HepG2 (cell line): ENCODE results near the gene AATF. TPM values are rescaled to one million over a fixed set of nuclear protein-coding genes. Genes with fewer than 3 reads are reported as not detected.

Experiments used
- ATAC-seq: fragments of 200-7000 bp; cut with Tn5 transposase; 3 replicates; pipeline ENCODE4 v1.9.1; 2020; ENCODE audit warnings: mild to moderate bottlenecking, moderate library complexity
- BruUV-seq: library from RNA; stranded (reverse); fragments of 400-500 nt; replicated peaks from 2 replicates; lab custom pipeline; 2021; lab: Mats Ljungman, UMichigan
- CTCF ChIA-PET: fragments of 300-600 bp; formaldehyde crosslinking; extraction: SDS; loops from one replicate; lab custom pipeline; 2021; ENCODE audit warnings: low total read pairs, inconsistent platforms, low intra/inter-chr PET ratio; lab: Yijun Ruan, JAX
- POLR2A ChIA-PET: fragments of 350-600 bp; sonication (Branson Sonifier 250); formaldehyde crosslinking; loops from one replicate; lab custom pipeline; 2020; ENCODE audit warnings: antibody characterized with exemption, inconsistent platforms; lab: Yijun Ruan, JAX
- DNase-seq: peaks from one replicate; pipeline ENCODE4 v3.0.0-alpha.2; 2015; ENCODE audit warnings: low spot score
- FAIRE-seq: peaks from 3 replicates; lab custom pipeline; 2011; peaks lifted over from hg19 to GRCh38; lab: Jason Lieb, UNC
- H2AFZ ChIP-seq: one replicate; pipeline ENCODE4 v1.6.1; 2011; ENCODE audit warnings: low read length, inconsistent platforms
- H3K27ac ChIP-seq: fragments of 300-600 bp; 3 replicates; pipeline ENCODE4 v1.8.0; 2011; ENCODE audit warnings: mixed run types, mild to moderate bottlenecking, mixed read lengths, low read length, inconsistent platforms; ENCODE audit not compliant: insufficient read depth; ENCODE audit errors: extremely low read length
- H3K27me3 ChIP-seq, 2 experiments: fragments of 200-600 bp in 1 of 2; 2 replicates in 1 of 2; 3 replicates in 1 of 2; pipeline versions ENCODE4 v1.6.0 to v1.8.0; 2011; ENCODE audit warnings: low read length in 2 of 2, mild to moderate bottlenecking in 2 of 2, moderate library complexity in 2 of 2, inconsistent platforms in 1 of 2; ENCODE audit not compliant: insufficient read depth in 2 of 2, control insufficient read depth in 1 of 2
- H3K36me3 ChIP-seq, 2 experiments: fragments of 200-600 bp in 1 of 2; replicated peaks in 1 of 2; 2 replicates in 1 of 2; 3 replicates in 1 of 2; pipeline versions ENCODE4 v1.5.1 to v1.8.0; 2011; ENCODE audit warnings: low read length in 2 of 2, inconsistent platforms in 1 of 2; ENCODE audit not compliant: insufficient read depth in 2 of 2, control insufficient read depth in 1 of 2
- H3K4me1 ChIP-seq: 2 replicates; pipeline ENCODE4 v1.5.1; 2012; ENCODE audit warnings: low read length, inconsistent platforms; ENCODE audit not compliant: insufficient read depth
- H3K4me2 ChIP-seq: 2 replicates; pipeline ENCODE4 v1.6.0; 2011; ENCODE audit warnings: low read depth, low read length, inconsistent platforms
- H3K4me3 ChIP-seq, 3 experiments: fragments of 200-600 bp in 1 of 3; sonication (generic), shearing (Covaris generic) in 1 of 3; replicated peaks in 1 of 3; 2 replicates each; pipeline ENCODE4 v1.5.1; 2011 to 2016; ENCODE audit warnings: low read length in 3 of 3, inconsistent platforms in 2 of 3, low read depth in 2 of 3, mild to moderate bottlenecking in 2 of 3, control low read depth in 1 of 3, mixed read lengths in 1 of 3; ENCODE audit not compliant: insufficient read depth in 1 of 3
- H3K79me2 ChIP-seq: one replicate; pipeline ENCODE4 v1.6.1; 2011; ENCODE audit warnings: low read length, inconsistent platforms; ENCODE audit not compliant: insufficient read depth
- H3K9ac ChIP-seq: 2 replicates; pipeline ENCODE4 v1.6.0; 2011; ENCODE audit warnings: mild to moderate bottlenecking, low read depth, low read length, inconsistent platforms; ENCODE audit not compliant: insufficient read depth
- H3K9me3 ChIP-seq: 2 replicates; pipeline ENCODE4 v1.5.1; 2012; ENCODE audit warnings: mild to moderate bottlenecking, low read length
- H4K20me1 ChIP-seq: 2 replicates; pipeline ENCODE4 v1.6.0; 2011; ENCODE audit warnings: inconsistent platforms, mild to moderate bottlenecking, low read length, moderate library complexity; ENCODE audit not compliant: insufficient read depth
- KDM4B ChIP-seq: sonication (generic); formaldehyde crosslinking; IDR thresholded peaks from 2 replicates; pipeline ENCODE4 v1.4.0; 2020; ENCODE audit warnings: missing genetic modification reagents
- RBM39 ChIP-seq: fragments of 200-400 bp; formaldehyde crosslinking; IDR thresholded peaks from one replicate; pipeline ENCODE4 v1.6.1; 2018; ENCODE audit warnings: antibody characterized with exemption, mild to moderate bottlenecking, low read depth, low read length; ENCODE audit not compliant: poor library complexity, severe bottlenecking
- RERE ChIP-seq: IDR thresholded peaks from 2 replicates; pipeline ENCODE4 v1.6.1; 2016; ENCODE audit warnings: low read depth, missing genetic modification reagents, missing compliant biosample characterization
- ZNF607 ChIP-seq: sonication (generic); formaldehyde crosslinking; IDR thresholded peaks from 2 replicates; pipeline ENCODE4 v1.5.1; 2020; ENCODE audit warnings: missing genetic modification reagents, mild to moderate bottlenecking, borderline replicate concordance
- WGBS: methylation state at CpG from one replicate; pipeline ENCODE4 v1.1.6; 2017; ENCODE audit warnings: low lambda C conversion rate; 5-methylcytosine and 5-hydroxymethylcytosine counted together
- in situ Hi-C: cut with HindIII; loops from 2 replicates; pipeline ENCODE4 v1.10.0; 2017; ENCODE audit warnings: low pct_unique_long_range_greater_than_20kb; ENCODE audit not compliant: extremely low pct_ligation_motif_present
- intact Hi-C: fragments of 100-400 bp; cut with micrococcal nuclease; formaldehyde crosslinking; loops from one replicate; pipeline ENCODE4 v1.10.0; 2022; ENCODE audit not compliant: unreplicated experiment
- polyA plus RNA-seq, 8 experiments: library from polyadenylated mRNA; depleted of rRNA in 3 of 8; stranded (reverse) in 7 of 8; unstranded in 1 of 8; fragments of >200 nt; fragmentation: Illumina TruSeq in 4 of 8; extraction: Trizol in 4 of 8; gene quantifications; 2 replicates each; pipeline versions ENCODE4 v1.2.1 to v1.2.3, GENCODE V29; 2011 to 2016; ENCODE audit warnings: low read depth in 4 of 8, missing spikeins in 1 of 8, mixed read lengths in 1 of 8; ENCODE audit not compliant: insufficient read depth in 1 of 8
- total RNA-seq, 5 experiments: library from RNA; depleted of rRNA; stranded (reverse); fragments of >200 nt; fragmentation: Illumina TruSeq; extraction: Trizol; gene quantifications; 2 replicates each; pipeline ENCODE4 v1.2.3, GENCODE V29; 2016; ENCODE audit warnings: low read depth in 1 of 5
- TF ChIP-seq, protein P1 (sequence below): IDR thresholded peaks from 2 replicates; pipeline ENCODE4 v1.6.1; 2016; ENCODE audit warnings: control low read depth

Gene AATF
- total and polyA plus RNA-seq, 2 of the 13 experiments (the other 11 are each of a cell fraction or from before 2014, with no cell fraction given): 9.1 to 53.3 TPM

- TF ChIP-seq RERE (CRISPR knock-in tag): no peak
- no peak for TF ChIP-seq KDM4B (CRISPR knock-in tag)
- TF ChIP-seq, protein P1, sequence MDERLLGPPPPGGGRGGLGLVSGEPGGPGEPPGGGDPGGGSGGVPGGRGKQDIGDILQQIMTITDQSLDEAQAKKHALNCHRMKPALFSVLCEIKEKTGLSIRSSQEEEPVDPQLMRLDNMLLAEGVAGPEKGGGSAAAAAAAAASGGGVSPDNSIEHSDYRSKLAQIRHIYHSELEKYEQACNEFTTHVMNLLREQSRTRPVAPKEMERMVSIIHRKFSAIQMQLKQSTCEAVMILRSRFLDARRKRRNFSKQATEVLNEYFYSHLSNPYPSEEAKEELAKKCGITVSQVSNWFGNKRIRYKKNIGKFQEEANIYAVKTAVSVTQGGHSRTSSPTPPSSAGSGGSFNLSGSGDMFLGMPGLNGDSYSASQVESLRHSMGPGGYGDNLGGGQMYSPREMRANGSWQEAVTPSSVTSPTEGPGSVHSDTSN (CRISPR knock-in tag): no peak
Measured at GRCh38 chr17:36941265-36942010, 7.3 kb upstream of the AATF start (continued).

DNA sequence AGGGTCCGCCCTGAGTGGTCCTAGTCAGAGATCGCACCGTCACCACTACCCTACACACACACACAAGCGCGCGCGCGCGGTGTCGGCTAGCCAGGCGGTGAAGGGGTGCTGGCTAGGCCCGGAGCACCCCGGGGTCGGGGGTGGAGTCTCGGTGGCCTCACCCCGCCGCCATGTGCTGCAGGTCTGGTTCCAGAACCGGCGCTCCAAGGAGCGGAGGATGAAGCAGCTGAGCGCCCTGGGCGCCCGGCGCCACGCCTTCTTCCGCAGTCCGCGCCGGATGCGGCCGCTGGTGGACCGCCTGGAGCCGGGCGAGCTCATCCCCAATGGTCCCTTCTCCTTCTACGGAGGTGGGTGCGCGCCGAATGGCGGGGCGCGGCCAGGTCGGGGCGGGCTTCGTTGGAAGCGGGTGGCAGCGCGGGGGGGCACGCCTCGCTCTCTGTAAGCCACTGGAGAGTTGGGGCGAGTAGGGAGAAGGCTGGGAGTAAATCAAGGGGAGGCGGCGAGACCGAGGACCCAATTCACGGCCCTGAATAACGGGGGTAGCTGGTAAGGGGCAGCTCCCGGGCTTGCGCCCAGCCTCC lies 6.6 kb upstream of the AATF start:
- no peak for TF ChIP-seq RBM39
- TF ChIP-seq ZNF607 (CRISPR knock-in tag): no peak
- H3K4me1 ChIP-seq: peaks cover 23% of the 10 kb centered on the region
- WGBS: 82% methylated on average over 41 of the region's 57 CpGs
- no TSS peak for BruUV-seq
- no peak overlapping the region for H2AFZ ChIP-seq
- FAIRE-seq (no peak), DNase-seq (no peak), ATAC-seq (no peak)
- no peaks in the 10 kb centered on the region for H3K79me2 ChIP-seq
- H3K9ac ChIP-seq: no peak overlapping the region
- H3K9me3 ChIP-seq: no peaks in the 10 kb centered on the region
- intact Hi-C loops (no loop called here), in situ Hi-C loops (no loop called here)
- no peak overlapping the region for H3K4me3 ChIP-seq
- H3K36me3 ChIP-seq: no peaks in the 10 kb centered on the region
- H3K27me3 ChIP-seq: peaks cover 22 to 77% of the 10 kb centered on the region in 2 experiments
- no peak overlapping the region for H3K27ac ChIP-seq
- H4K20me1 ChIP-seq: peaks cover 8% of the 10 kb centered on the region; the same call in 1 of the 2 replicates
- ChIA-PET POLR2A (no interaction called here), CTCF (no interaction called here)
- no peak overlapping the region for H3K4me2 ChIP-seq
